Femur (tissue), 1 donor: ENCODE measurements around the gene CARMIL1.

Experiments
- DNase-seq: peaks from one replicate; pipeline ENCODE4 v3.0.0-alpha.2; 2017

The CARMIL1 gene

DNA sequence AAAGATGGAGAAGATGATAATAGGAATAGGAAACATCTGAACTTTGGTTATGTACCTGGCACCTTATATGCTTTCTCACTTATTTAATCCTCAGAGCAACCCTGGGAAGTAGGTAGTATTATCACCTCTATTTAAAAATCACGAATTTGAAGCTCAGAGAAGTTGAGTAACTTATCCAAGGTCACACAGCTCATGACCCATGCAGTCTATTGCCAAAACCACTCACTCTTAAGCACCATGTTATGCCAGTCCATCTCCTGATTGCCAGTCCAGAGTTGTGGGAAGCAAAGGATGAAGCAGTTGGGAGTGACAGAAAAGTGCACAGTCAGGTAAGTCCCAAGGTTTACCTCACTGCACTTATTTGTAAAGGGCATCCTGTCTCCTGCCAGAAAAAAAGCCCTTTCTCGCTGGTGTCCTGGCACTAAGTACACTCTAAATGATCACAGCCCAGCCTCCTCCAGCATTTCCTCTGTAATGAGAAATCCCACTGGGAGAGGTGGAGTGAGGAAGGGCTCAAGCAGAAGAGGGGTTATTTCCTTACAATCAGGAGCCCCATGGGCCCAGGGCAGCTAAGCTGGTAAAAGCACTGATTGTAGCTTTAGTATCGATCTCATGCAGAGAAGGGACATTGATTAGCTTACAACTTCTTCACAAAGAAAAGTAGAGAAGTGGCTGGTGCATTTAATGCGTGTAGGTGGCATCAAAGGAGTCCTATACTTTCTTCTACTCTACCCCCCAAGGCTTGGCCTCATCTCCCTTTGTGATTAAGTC lies 351.5 kb downstream of the CARMIL1 start:
- DNase-seq = no peak

DNA sequence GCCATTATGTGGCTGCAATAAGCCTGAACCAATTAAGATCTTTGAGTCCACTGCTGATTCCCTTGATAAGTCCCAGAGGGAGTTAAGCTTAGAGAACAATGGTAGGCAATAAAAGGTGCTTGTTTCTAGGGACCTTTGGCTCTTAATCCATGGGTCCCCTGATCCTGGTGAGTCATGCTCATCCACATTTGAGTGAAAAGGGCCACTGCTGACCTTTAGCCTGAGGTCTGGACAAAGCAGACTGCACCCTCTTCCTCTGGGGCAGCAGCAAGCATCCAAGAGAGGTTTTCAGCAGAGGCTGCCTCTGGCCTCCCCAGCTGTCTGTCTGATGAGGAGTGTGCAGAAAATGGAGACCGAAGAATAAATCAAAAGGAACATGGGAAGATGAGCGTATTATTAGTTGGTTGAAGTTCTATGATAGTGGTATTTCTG lies 356.7 kb downstream of the CARMIL1 start:
- DNase-seq = no peak

DNA sequence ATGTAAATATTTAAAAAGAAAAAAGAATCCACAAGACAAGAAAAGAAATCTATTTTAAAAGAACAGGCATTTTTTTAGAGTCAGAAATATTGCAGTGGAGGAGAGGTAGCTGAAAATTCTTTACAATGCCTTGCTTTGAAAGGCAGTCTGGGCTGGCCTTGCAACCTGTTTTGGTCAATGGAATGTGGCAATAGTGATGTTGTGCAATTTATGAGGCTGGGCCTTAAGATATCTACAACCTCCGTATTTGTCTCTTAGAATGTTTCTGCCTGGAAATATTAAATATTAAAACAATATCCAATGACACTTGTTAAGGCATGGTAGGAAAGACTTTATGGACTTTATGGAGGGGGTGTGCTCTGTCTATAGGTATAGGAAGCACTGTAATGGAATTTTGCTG lies 358.0 kb downstream of the CARMIL1 start:
- no peak for DNase-seq

DNA sequence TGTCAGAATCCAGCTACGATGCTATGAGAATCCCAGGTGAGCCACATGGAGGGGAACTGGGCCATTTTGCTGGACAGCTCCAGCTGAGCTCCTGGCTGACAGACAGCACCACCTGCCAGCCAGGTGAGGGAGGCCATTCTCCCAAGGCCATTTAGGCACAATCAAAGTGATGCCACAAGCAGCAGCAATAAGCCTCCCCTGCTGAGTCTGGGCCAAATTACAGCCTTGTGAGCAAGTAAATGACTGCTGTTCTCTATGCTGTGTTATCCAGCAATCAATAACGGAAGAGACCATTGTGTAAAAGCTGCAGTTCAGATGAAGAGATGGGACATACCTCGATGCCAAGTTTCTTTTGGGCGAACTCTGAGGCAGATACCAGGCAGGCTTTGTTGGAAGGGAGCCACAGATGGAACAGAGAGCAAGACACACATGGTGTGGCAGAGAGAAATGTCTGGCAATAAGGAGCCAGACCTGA lies 358.8 kb downstream of the CARMIL1 start:
- DNase-seq = no peak

DNA sequence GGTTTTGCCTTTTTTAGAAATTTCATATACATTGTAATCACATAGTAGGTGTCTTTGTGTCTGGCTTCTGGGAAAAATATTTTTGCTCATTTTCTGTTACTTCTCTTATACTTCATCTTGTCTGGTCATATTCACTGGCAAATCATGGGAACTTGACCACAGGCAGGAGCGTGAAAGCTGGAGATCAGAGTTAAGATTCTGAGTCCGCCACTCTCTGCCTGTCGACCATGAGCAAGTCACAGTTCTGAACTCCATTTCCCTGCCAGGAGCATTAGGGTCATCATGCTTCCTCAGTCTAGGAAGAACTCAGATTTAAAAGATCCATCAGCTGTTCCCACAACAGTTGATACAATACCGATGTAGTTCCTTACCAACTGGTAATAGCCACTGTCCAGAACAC lies 360.5 kb downstream of the CARMIL1 start:
- DNase-seq = no peak

DNA sequence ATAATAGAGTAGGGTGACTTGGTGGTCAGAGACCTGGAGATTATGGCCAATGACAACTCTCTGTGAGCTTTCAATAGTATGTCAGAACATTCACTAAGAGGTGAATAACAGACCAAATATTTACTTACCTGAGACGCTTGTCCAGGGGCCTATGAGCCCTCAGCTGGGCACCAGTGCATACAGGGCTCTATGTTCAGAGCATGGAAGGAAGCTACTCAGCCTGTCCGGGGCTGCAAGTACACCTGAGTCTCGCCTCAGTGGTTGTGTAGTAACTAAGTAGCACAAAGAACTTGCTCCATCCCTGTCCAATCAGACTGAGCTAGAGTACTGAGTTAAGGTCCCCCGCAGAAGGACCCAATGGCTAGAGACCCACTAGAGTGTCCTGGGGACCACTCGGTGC lies 361.3 kb downstream of the CARMIL1 start:
- DNase-seq = no peak

DNA sequence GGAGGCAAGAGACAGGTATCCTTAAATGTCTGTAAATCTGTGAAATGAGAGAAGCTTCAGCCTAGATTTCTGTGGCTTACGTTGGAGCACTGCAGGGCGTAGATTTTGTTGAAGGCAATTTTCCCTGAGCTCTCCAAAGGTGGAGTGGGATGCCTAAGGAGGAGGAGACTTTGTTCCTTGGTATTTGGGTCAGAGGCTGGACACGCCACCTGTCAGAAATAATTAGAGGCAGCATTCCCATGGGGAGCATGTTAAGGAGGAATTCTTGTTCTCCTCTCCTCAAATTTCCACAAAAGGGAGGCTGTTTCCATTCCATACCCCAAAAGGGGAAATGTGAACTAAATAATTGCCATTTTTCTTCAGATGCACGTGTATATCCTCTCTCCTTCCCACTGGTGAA lies 361.7 kb downstream of the CARMIL1 start:
- DNase-seq = no peak

DNA sequence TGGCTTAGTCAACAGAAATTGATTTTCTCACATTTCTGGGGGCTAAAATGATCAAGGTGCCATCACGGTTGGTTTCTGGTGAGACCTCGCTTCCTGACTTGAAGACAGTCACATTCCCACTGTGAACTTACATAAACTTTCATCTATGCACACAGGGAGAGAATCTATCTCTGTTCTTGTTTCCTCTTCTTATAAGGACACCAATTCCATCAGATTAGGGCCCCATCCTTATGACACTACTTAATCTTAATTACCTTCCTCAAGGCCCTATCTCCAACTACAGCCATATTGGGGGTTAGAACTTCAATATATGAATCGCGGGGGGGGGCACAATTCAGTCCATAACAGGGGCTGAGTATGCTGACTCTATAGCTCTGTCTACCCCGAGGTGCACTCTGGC lies 362.2 kb downstream of the CARMIL1 start:
- DNase-seq = no peak

DNA sequence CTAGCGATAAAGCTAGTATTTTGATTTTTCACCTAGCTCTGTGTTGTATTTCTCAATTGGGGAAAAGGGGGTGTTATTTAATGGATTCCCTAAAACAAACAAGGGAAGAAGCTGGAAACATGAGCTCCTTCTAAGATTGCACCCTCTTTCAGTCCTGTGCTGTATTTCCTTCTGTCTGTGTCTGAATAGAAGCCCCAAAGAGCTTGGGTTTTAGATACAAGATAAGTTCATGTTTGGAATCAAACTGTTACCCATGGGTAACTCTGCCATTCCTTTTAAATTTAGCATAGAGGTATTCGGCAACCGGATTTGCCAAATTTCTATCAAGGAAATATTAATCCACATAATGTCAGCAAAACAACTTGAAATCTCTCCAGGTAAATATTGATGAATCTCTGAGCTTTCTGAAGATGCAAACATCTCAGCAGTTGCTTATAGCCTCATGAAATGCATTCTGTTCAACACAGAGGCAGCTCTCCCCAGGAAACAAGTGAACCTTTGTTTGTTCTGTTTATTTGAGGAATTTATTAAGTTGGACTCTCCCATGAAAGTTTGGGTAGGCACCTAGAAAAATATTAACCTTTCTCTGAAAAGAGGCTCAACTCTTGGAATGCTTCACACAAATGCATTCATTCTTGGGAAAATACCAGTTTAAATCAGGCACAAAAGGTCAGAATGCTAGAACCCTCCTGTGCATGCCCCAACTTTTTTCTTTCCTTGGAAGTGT lies 362.9 kb downstream of the CARMIL1 start:
- no peak for DNase-seq

DNA sequence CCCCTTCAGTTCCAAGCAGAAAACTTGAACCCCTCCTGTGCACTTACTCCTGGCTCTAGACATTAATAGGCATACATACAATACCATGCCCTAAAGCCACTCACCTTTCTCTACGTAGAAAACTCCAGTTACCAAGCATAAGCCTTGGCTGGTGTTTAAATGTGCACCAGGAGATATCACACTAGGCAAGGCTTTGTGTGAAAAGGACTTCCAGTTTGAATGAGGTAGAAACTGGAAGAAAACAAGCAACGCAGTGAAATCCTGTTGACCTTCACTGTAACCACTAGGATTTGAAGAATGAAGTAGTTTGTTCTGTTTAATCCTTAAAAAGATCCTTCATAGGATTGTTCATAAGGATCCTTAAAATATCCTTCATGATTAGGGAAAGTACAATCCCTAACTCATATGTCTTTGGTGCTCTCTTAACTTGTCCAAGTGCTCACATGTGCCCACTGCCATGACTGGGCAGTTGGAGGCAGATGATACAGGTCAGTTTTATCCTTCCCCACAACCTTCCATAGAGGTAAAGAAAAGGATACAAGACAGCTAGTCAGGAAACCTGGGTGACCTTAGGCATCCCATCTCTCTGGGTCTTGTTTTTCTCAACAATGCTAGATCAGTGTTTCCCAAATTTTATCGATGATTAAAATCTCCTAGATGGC lies 363.6 kb downstream of the CARMIL1 start:
- DNase-seq = no peak

DNA sequence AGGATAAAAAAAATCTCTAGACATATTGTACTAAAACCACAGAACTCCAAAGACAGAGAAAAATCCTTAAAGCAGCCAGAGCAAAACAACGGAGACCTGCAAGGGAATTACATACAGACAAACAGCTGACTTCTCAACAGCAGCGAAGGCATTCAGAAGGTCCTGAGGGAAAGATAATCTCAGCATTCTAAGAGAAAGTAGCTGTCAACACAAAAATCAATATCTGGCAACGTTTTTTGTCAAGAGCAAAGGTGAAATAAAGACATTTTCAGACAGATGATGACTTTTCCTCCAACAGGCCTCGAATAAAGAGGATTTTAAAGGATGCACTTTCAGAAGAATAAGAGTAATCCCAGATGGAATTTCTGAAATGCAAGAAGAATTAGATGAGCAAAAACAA lies 366.7 kb downstream of the CARMIL1 start:
- no peak for DNase-seq

DNA sequence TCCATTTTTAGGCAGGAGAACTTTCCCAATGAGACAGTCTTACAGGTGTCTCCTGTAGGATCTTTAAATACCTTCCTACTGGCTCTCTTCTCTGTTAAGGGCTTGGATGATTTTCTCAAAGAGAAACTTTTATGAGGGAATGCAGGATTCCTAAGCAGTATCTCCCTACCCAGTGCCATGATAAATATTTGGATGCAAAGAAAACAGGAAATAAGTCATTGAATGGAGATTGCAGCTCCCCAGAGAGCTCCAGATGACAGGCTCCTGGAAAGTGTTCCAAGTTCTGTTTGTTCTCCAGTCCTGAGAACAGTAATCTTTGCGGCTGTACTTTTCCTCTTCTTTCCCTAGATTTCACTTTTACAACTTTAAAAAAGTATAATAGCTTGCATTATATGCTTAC lies 370.4 kb downstream of the CARMIL1 start:
- DNase-seq = no peak

DNA sequence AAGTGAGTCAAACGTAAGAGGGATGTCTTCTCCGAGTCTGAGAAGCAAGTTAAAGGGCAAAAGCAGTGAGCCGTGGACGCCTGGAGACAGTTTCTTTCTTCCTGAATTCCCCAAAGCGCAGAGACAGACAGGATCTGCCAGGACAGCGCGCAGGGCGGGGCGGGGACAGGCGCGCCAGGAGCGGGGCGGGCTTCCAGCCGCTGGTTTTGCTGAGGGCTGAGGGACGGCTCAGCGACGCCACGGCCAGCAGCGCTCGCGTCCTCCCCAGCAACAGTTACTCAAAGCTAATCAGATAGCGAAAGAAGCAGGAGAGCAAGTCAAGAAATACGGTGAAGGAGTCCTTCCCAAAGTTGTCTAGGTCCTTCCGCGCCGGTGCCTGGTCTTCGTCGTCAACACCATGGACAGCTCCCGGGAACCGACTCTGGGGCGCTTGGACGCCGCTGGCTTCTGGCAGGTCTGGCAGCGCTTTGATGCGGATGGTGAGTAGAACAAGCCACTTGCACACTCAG lies 372.9 kb downstream of the CARMIL1 start, which contains the start of gene SCGN:
SCGN (plus strand) TSS at position 209 of the 509 bp plus-strand sequence; CDS start at position 398, 189 bp downstream.
- DNase-seq = peak; percentile 81

DNA sequence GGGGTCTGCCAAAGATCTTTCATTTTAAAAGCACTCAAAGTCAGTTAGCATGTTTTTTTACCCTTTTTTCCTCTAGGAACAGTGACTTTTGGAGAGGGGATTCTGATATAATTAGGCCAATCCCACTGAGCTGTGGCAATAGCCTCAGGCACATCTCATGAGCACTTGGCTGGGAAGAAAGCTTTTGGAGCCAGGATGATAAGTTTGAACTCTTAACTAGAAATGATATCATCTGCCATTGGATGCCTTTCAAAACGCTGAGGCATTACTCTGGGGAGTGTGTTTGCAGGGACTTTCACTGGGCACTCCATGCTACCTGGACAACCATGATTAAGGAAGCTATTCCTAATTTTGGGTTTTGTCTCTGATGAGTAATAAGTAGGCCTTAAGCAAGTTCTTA lies 376.5 kb downstream of the CARMIL1 start:
- DNase-seq = no peak

DNA sequence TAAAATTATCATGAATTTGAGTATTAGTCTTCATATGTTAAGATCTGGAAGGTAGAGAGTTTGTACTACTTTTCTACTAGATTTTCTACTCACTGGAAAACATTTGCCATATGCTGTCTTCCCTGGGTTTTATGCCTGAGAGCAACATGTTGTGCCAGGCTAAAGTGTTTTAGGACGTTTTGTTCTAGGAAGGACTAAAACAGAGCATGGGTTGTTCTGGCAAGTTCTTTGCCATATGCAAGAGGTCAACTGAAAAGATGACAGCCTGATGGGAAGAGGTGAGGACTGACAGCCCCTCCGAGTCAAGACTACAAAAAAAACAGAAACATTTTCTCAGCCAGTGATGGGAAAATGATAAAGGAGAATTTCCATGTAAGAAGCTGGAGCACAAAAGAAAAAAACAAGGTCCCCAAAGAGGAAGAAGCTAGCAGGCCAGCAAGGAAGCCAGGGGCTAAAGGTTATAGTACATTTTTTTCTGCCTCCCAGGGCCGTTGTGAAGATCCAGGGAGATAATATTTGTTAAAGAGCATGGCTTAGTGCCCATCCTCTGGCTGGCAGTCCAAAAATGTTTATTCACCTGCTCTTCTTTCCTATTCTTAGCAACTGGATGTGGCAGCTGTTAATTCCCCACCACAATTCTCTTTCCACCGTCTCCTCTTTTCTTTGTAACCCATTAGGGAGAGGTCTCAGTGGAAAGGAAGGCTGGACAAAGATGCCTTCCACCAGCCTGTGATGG lies 380.6 kb downstream of the CARMIL1 start:
- DNase-seq = no peak

DNA sequence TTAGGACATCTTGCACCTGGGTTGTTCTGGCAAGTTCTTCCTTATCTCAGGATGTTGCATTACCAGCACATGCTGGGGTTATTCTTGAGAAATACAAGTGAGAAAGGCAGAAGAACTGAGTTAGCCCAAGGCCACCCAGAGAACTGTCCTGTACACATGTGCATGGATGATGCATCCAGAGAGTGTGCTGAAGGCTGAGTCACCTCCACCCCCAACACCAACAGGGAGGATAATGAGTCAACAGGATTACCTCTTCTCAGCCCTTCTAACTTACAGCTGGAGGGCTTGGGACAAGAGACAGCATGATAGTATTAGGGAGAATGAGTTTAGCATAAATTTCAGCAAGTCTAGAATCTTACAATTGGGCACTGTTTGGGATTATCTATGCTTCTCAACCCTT lies 381.3 kb downstream of the CARMIL1 start:
- no peak for DNase-seq

DNA sequence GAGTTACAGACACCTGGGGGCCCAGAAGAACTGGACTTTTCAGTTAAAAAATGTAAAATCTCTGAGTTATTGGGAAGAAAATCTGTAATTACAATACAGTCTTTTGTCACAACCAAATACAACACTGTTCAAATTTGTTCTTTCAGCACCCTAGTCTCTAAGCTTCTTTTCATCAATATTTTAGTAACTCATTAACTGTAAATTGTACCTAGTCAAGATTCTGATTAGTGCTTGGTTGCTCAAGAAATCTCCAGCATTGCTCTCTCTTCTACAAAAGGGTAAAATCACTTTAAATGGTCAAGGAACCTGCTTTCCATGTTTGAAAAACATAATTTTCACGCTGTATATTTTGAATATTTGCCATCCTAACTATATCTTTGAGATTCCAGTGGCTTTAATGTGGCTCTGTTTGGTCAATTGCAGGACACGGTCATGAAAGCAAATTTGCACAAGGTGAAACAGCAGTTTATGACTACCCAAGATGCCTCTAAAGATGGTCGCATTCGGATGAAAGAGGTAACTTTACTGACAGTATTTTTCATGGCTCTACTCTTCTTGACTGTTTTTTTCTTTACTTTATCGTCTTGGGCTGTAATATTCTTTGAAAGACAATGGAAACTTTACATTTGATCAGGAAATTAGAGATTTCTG lies 382.1 kb downstream of the CARMIL1 start:
- no peak for DNase-seq

DNA sequence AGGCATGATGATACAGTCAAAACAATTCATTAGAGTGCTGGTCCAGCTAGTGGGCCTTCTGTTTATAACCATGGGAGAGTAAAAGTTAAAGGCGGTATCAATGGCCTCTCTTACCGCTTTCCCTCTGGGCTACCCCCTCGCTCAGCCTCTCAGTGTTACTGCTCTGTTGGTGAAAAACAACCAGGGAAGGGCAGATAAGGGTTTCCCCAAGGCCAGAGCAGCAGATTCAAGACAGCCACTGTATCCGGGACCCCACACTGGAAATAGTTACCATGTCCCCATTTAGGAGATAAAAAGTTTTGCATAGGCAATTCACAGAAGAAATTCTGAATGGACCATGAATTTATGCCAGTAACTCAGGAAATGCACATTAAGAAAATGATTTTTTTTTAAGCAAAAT lies 386.3 kb downstream of the CARMIL1 start:
- no peak for DNase-seq

DNA sequence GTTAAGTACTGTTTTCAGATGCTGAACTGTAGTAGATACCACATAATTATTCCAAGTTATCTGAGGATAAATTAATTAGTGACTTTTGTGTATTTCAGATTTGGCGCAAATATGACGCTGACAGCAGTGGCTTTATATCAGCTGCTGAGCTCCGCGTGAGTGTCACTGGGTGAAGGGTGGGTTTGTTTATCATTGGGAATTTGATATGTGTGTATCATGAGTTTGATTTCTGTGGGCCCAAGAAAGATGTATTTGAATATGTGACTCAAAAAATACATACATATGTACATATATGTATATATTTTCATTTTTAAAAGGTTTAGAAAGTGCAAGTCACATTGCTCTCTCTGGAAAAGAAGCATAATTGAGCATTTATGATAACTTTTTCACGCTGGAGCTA lies 390.2 kb downstream of the CARMIL1 start:
- DNase-seq = no peak
